PFSK-1 (cell line): Measurements from ENCODE around the gene CLDN22.

Source experiments
- POLR2AphosphoS5 ChIP-seq: IDR thresholded peaks from 2 replicates; pipeline ENCODE4 v1.6.1; 2012; ENCODE audit warnings: low read depth, mild to moderate bottlenecking, control low read depth, low read length, moderate library complexity
- REST ChIP-seq, 2 experiments: IDR thresholded peaks; 2 replicates each; pipeline versions ENCODE4 v1.6.1 to v1.8.0; 2011 to 2012; ENCODE audit warnings: low read depth in 2 of 2, low read length in 2 of 2, control low read depth in 1 of 2, inconsistent platforms in 1 of 2, mild to moderate bottlenecking in 1 of 2, moderate library complexity in 1 of 2; ENCODE audit not compliant: insufficient read depth in 1 of 2
- SIN3A ChIP-seq: IDR thresholded peaks from 2 replicates; pipeline ENCODE4 v1.6.1; 2012; ENCODE audit warnings: mild to moderate bottlenecking, low read length, moderate library complexity, borderline replicate concordance; ENCODE audit not compliant: insufficient read depth

GRCh38 chr4:183342541-183343533, 22.8 kb upstream of the CLDN22 start:
- TF ChIP-seq SIN3A (no peak), REST (IDR thresholded peaks at IDR 0.05; ENCODE audit: insufficient read depth in 1 of 2, low read depth in 2 of 2, low read length in 2 of 2) (no peak), POLR2AphosphoS5 (no peak)
